ENCODE results near the gene ATP23. TPM values are rescaled to one million over a fixed set of nuclear protein-coding genes. Genes with fewer than 3 reads are reported as not detected.

The ATP23 gene
- total RNA-seq, 1 donor from 2014 or later: 7.5 TPM

DNA sequence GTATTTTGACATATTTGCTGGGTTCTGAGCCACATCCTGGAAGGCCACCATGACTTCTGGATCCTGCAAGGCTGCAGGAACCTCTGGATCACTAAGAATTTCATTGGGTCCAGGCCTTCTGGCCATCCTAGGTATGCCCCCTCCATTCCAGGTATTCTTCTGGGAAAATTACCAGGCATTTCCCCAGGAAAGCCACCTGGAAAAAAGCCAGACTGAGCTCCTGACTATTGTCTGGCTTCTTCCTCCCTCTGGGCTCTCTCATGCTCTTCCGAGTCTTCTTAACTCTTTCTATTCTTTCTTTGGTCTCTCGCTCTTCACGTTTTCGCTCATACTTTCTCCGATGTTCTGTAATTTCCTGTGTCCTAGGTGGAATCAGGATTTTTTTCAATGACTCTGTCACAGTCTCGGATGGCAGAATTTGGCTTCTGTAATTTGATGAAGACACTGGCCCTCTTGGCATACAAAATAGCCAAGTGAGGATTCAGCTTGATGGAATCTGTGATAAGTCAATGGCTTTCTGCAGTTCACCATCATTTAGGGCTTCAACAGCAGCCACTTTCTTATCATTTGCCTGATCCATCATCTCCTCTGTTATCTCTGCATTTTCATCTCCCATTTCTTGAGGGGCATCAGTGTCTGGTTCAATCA lies 42.6 kb downstream of the ATP23 start:
- DNase-seq: no peak

DNA sequence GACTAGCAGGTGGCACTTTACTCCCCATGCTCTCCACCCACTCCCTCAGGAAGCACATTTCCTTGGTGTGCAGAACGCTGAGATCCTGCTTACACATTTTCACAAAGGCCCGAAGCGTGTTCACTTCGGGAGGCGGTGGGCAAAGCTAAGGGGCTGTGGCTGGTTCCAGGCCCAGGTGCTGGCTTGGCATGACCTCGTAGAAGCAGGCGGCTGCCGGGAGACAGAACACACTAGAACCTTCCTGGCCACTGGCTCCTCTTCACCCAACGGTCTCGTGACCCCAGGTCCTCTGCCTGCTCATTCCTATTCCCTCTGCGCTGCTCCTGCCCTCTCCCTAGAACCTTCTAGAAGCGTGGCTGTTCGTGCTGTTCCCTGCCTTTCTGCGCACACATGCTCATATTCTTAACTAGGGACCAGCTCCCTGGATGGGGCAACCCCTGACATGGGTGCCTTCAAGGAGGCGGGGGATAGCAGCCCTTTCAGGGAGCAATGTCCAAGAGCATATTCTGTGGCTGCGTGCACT lies 43.3 kb downstream of the ATP23 start:
- DNase-seq: no peak

DNA sequence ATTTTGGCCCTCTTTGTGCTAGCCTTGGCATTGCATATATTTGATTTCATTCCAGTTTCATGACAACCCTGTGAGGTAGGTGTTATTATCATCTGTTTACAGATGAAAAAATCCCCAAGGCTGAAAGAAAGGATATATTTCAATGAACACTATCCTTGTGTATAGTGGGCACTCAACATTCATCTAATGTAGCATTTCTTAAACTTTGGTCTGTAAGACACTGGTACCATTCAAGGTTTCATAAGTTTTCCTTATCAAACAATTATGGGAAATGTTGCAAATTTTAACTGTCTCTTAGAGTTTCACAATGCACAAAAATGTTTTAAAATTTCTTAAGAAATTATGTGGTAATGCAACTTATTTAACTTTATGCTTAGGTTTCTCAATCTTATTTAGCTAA lies 44.3 kb downstream of the ATP23 start:
- no peak for DNase-seq

DNA sequence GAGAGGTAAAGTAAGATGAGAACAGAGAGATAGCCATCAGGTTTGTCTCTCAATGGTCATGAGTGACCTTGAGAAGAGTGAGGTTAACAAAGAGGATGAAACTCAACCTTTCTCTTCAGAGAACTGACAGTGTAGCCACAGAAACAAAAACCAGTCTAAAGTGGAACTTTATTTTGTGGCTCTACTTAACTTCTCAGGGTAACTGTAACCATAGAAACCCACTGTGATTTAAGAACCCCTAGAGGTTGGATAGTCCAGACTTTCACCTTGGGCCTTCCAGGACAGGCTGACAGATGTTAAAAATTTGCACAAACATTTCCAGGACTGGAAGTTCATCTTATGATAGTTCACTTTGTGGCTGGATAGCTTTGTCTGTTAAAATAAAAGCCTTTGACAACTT lies 48.5 kb downstream of the ATP23 start:
- no peak for DNase-seq

GRCh38 chr12:57990241-57990883 lies 49.0 kb downstream of the ATP23 start:
- DNase-seq: no peak

GRCh38 chr12:57992001-57992400 lies 50.6 kb downstream of the ATP23 start:
- no peak for DNase-seq

- no peak for DNase-seq
These were observed 51.7 kb downstream of the ATP23 start for GRCh38 chr12:57993030-57993429.

DNA sequence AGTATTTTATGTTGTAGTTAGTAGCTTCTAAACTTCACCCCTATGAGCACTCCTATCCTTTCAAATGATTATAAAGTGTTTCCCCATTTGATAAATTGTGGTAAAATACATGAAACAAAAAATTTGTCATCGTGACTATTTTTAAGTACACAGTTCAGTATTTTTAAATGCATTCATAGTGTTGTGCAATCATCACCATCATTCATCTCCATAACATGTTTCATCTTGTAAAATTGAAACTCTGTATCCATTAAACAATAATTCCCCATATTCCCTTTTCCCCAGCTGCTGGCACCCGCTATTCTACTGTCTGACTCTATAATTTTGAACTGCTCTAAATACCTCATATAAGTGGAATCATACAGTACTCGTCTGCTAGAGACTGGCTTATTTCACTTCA lies 52.5 kb downstream of the ATP23 start:
- no peak for DNase-seq

DNA sequence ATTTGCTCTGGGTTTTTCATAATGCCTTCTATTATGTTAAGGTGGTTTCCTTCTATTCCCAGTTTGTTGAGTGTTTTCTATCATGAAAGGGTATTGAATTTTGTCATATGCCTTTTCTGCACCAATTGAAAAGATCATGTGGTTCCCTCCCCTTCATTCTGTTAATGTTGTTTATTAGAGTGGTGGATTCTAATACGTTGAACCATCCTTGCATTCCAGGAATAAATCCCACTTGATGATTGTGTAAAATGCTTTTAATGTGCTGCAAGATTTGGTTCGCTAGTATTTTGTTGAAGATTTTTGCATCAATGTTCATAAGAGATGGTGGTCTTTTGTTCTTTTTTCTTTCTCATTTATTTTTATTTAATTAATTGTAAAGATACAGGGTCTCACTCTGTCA lies 55.2 kb downstream of the ATP23 start:
- DNase-seq: no peak

- no peak for DNase-seq
These were observed 56.9 kb downstream of the ATP23 start for GRCh38 chr12:57998251-57998650.

DNA sequence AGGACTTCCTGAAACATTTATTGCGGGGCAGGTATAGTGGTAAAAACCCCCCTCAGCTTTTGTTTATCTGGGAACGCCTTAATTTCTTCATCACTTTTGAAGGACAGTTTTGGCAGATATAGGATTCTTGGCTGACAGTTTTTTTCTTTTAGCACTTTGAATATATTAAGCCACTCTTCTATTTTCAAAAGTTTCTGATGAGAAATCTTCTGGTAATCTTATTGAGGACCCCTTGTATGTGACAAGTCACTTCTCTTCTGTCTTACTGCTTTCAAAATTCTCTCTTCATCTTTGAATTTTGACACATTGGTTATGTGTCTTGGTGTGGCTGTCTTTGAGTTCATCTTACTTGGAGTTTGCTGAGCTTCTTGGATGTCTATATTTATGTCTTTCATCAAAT lies 59.1 kb downstream of the ATP23 start:
- no peak for DNase-seq

GRCh38 chr12:58007875-58008274 lies 66.5 kb downstream of the ATP23 start:
- DNase-seq: no peak

DNA sequence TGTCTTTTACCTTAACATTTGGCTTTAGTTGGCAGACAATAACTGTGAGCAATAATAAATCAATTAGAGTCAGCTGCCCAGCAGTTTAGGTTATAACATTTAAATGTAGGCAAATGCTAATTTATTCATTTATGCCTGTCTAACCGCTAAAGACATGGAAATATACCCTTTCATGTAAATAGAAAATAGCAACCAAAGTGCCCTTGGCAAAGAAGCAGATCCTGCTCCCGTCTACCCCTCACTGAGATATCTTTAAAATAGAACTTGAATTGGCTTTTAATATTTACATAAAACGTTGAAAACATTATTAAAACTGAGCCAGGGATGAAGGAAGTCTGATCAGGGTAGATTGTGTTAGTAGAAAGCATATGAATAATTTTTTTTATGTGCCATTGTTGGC lies 67.3 kb downstream of the ATP23 start:
- DNase-seq: no peak

Other genes with a start within 250 kb of the ATP23 start
- gene OS9, start 247.4 kb upstream of the ATP23 start, total RNA-seq: 90.0 TPM
- 25.6 TPM for gene AGAP2, start 202.8 kb upstream of the ATP23 start, total RNA-seq
- 41.0 TPM for gene TSPAN31, start 196.5 kb upstream of the ATP23 start, total RNA-seq
- 59.0 TPM for gene CDK4, start 189.3 kb upstream of the ATP23 start, total RNA-seq
- 15.9 TPM for gene MARCHF9, start 186.5 kb upstream of the ATP23 start, total RNA-seq
- not detected for gene CYP27B1, start 174.5 kb upstream of the ATP23 start, total RNA-seq
- gene METTL1, start 169.5 kb upstream of the ATP23 start, total RNA-seq: 0.94 TPM
- 2.2 TPM for gene EEF1AKMT3, start 169.0 kb upstream of the ATP23 start, total RNA-seq
- 27.3 TPM for gene TSFM, start 158.8 kb upstream of the ATP23 start, total RNA-seq
- gene AVIL, start 122.8 kb upstream of the ATP23 start, total RNA-seq: 0.78 TPM
- 32.4 TPM for gene CTDSP2, start 94.8 kb upstream of the ATP23 start, total RNA-seq

Measured in occipital lobe (tissue), 2 donors.